Amniotic stem cell (primary cell): ENCODE data around the gene PEX6.
A peak's percentile ranks its signal among the peaks of the same experiment; 100 is the strongest.
"Not testable (repeated sequence)": the region's sequence is repeated elsewhere in the genome, so short reads cannot be mapped to it uniquely, and the experiment has no call there.

Experiments
- DNase-seq: peaks from one replicate; lab custom pipeline; 2025; lab: John Stamatoyannopoulos, UW

Gene PEX6

GRCh38 chr6:42998205-42998604 lies 19.2 kb upstream of the PEX6 start:
- DNase-seq, result not testable (repeated sequence)

GRCh38 chr6:42996513-42996912 lies 17.5 kb upstream of the PEX6 start:
- DNase-seq, result no peak

GRCh38 chr6:42993445-42993844 lies 14.5 kb upstream of the PEX6 start:
- DNase-seq, result no peak

- DNase-seq, result no peak
These were observed 10.9 kb upstream of the PEX6 start for GRCh38 chr6:42989923-42990322.

GRCh38 chr6:42988486-42989020 lies 9.6 kb upstream of the PEX6 start:
- DNase-seq, result no peak

- no peak for DNase-seq
These were observed 8.8 kb upstream of the PEX6 start for GRCh38 chr6:42987533-42988451.

GRCh38 chr6:42984924-42985475 lies 6.0 kb upstream of the PEX6 start:
- no peak for DNase-seq

- peak; percentile 99 for DNase-seq
These were observed 5.3 kb upstream of the PEX6 start, which contains the start of gene PPP2R5D for GRCh38 chr6:42984001-42984923. Gene PPP2R5D, plus strand, starts transcription at chr6:42984570. Its CDS starts 108 bp downstream, at chr6:42984678.

GRCh38 chr6:42981836-42982235 lies 2.9 kb upstream of the PEX6 start:
- DNase-seq, result no peak

- no peak for DNase-seq
These were observed 669 bp upstream of the PEX6 start for GRCh38 chr6:42979523-42980177.

- no peak for DNase-seq
These were observed 518 bp downstream of the PEX6 start for GRCh38 chr6:42978487-42978838.

GRCh38 chr6:42974919-42975505 lies 4.0 kb downstream of the PEX6 start:
- DNase-seq, result no peak

- no peak for DNase-seq
These were observed 5.1 kb downstream of the PEX6 start for GRCh38 chr6:42973926-42974325.

- DNase-seq, result no peak
These were observed 7.1 kb downstream of the PEX6 start for GRCh38 chr6:42971746-42972327.

GRCh38 chr6:42970871-42971612 lies 7.9 kb downstream of the PEX6 start:
- no peak for DNase-seq

GRCh38 chr6:42969934-42970333 lies 9.0 kb downstream of the PEX6 start:
- no peak for DNase-seq

- no peak for DNase-seq
These were observed 9.6 kb downstream of the PEX6 start for GRCh38 chr6:42969431-42969830.

- no peak for DNase-seq
These were observed 10.2 kb downstream of the PEX6 start for GRCh38 chr6:42968783-42969182.

GRCh38 chr6:42968126-42968701 lies 10.8 kb downstream of the PEX6 start:
- DNase-seq, result no peak

GRCh38 chr6:42967228-42967627 lies 11.8 kb downstream of the PEX6 start:
- no peak for DNase-seq
